Kidney (tissue), 14 donors: ENCODE measurements around the gene BATF3. TPM values are rescaled to one million over a fixed set of nuclear protein-coding genes. Genes with fewer than 3 reads are reported as not detected.

Experiments used
- DNase-seq, 5 donors: peaks; one replicate each; pipeline ENCODE4 v3.0.0-alpha.2; 2013 to 2020
- FAIRE-seq: peaks from 2 replicates; lab custom pipeline; 2012; peaks lifted over from hg19 to GRCh38; lab: Jason Lieb, UNC
- H3K27ac ChIP-seq, 2 donors: one replicate each; pipeline ENCODE4 v1.7.0; 2013; ENCODE audit warnings: low read depth in 2 of 2, low read length in 2 of 2, inconsistent platforms in 1 of 2
- H3K27me3 ChIP-seq: one replicate; pipeline ENCODE4 v1.7.1; 2013; ENCODE audit warnings: low read length, inconsistent platforms; ENCODE audit not compliant: control insufficient read depth, insufficient read depth
- H3K36me3 ChIP-seq, 3 donors: one replicate each; pipeline versions ENCODE4 v1.7.0 to v1.7.1; 2013; ENCODE audit warnings: low read length in 3 of 3, control low read depth in 1 of 3, inconsistent platforms in 1 of 3; ENCODE audit not compliant: insufficient read depth in 3 of 3, control insufficient read depth in 2 of 3
- H3K4me1 ChIP-seq, 3 donors: one replicate each; pipeline versions ENCODE4 v1.7.0 to v1.7.1; 2013; ENCODE audit warnings: low read length in 3 of 3, inconsistent platforms in 1 of 3, low read depth in 1 of 3; ENCODE audit not compliant: control insufficient read depth in 2 of 3, insufficient read depth in 2 of 3
- H3K4me3 ChIP-seq, 3 donors: one replicate each; pipeline versions ENCODE4 v1.7.0 to v1.8.1; 2013; ENCODE audit warnings: low read length in 3 of 3, control low read depth in 1 of 3, inconsistent platforms in 1 of 3
- H3K9ac ChIP-seq, 3 donors: one replicate each; pipeline versions ENCODE4 v1.7.0 to v1.7.1; 2013; ENCODE audit warnings: low read length in 3 of 3, control low read depth in 1 of 3, inconsistent platforms in 1 of 3
- H3K9me3 ChIP-seq, 3 donors: one replicate each; pipeline versions ENCODE4 v1.7.0 to v1.7.1; 2013; ENCODE audit warnings: low read length in 3 of 3, control low read depth in 1 of 3, inconsistent platforms in 1 of 3; ENCODE audit not compliant: control insufficient read depth in 2 of 3, insufficient read depth in 1 of 3
- CTCF ChIP-seq: IDR thresholded peaks from 3 replicates; pipeline ENCODE4 v1.5.1; 2012; ENCODE audit warnings: mild to moderate bottlenecking, moderate library complexity, borderline replicate concordance; ENCODE audit not compliant: insufficient read depth; ENCODE audit errors: extremely low read depth
- intact Hi-C: fragments of 100-400 bp; cut with DNase I; formaldehyde crosslinking; loops from one replicate; pipeline ENCODE4 v1.11.1; 2022
- polyA plus RNA-seq: library from polyadenylated mRNA; stranded (reverse); fragments of 350-450 nt; fragmentation: Illumina TruSeq; extraction: RNeasy Lipid Tissue Mini Kit (QIAGEN cat#74804); gene quantifications from one replicate; pipeline ENCODE4 v1.2.3, GENCODE V29; 2014; ENCODE audit warnings: low read depth, low replicate concordance; ENCODE audit not compliant: insufficient read depth
- total RNA-seq: library from RNA; stranded (reverse); fragmentation: NEBNext Ultra II Directional; extraction: Animal tissue kit (Norgen Biotek cat#: 25700); gene quantifications from one replicate; pipeline ENCODE4 v1.2.1, GENCODE V29; 2021
- donor health status: control.
- donor health status: control.
- donor health status: control.
- donor health status: control.
- donor health status: control.
- donor health status: DM: yes; HTN: yes; CAD: no.
- donor health status: Normal renal cell carcinoma (clear cell type).

The BATF3 gene
- total and polyA plus RNA-seq, 2 donors from 2014 or later = 3.3 to 6.5 TPM

DNA sequence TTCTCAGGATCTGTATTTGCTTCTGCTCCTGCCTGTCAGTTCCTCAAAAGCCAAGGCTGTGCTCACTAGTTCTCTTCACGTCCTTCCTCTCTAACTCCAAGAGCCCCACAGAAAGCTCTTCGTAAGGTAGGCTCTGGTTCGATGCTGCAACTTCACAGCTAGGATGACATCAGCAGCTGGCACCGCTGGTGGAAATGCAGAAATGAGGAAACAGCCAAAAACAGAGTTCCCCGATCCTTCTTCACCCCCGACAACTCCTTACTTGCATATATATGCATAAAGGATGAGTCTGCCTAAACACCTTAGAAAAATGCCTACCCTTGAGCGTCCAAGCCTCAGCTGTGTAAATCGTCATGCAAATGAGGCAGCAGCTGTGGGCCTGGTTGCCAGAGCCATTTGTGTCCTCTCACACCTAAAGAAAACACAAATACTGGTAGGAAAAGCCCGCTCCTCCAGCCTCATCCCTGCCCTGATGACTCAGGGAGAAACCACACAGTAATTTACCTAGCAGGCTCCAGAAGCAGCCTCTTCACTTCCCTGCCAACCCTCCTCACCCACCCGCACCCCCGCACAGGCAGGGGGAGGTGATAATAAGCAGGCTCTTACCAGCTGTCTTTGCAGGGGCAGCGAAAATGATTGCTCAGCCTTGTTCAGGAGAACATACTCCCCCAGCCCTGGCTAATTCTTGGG is 28.2 kb downstream of the BATF3 start:
- Histone ChIP-seq H3K36me3 (no peaks in the 10 kb centered on the region), H3K4me3 (no peak overlapping the region), H3K9me3 (no peaks in the 10 kb centered on the region), H3K9ac (no peak overlapping the region), H3K4me1 (peaks cover 0 to 4% (median 3%) of the 10 kb centered on the region in 3 donors), H3K27me3 (no peaks in the 10 kb centered on the region), H3K27ac (no peak overlapping the region)
- no peak for FAIRE-seq
- DNase-seq = peak in 4 of 5 donors; percentile 57 to 82 (median 68)
- intact Hi-C loops = no loop called here
- no peak for TF ChIP-seq CTCF

DNA sequence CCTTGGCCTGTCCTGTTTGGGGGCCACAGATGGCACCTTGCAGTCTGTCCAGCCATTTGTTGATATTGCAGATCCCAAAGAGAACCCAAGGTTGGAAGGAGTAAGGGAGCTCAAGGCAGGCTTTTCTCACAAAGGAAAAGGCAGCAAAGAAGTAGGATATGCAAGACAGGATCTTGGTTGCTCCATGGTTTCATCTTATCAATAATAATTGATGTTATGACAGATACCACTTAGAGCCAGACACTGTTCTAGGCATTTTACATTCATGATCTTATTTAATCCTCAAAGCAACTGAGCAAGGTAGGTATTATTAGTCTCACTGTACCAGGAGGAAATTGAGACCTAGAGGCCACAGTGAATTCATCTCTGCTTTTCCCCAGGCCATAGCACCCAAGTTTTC is 28.8 kb downstream of the BATF3 start:
- H3K4me3 ChIP-seq = no peak overlapping the region
- H3K27ac ChIP-seq = no peak overlapping the region
- H3K27me3 ChIP-seq = no peaks in the 10 kb centered on the region
- DNase-seq (no peak), FAIRE-seq (no peak)
- H3K9me3 ChIP-seq = no peaks in the 10 kb centered on the region
- H3K4me1 ChIP-seq = peaks cover 0 to 4% (median 3%) of the 10 kb centered on the region in 3 donors
- intact Hi-C loops = no loop called here
- TF ChIP-seq CTCF = no peak
- no peak overlapping the region for H3K9ac ChIP-seq
- H3K36me3 ChIP-seq = no peaks in the 10 kb centered on the region

GRCh38 chr1:212670301-212670700 is 29.3 kb downstream of the BATF3 start:
- Histone ChIP-seq H3K9me3 (no peaks in the 10 kb centered on the region), H3K36me3 (no peaks in the 10 kb centered on the region), H3K27me3 (no peaks in the 10 kb centered on the region), H3K4me1 (peaks cover 0 to 7% (median 3%) of the 10 kb centered on the region in 3 donors), H3K4me3 (no peak overlapping the region), H3K9ac (no peak overlapping the region), H3K27ac (no peak overlapping the region)
- TF ChIP-seq CTCF = no peak
- intact Hi-C loops = no loop called here
- FAIRE-seq (no peak), DNase-seq (no peak)
